Body of pancreas (tissue), 4 donors: ENCODE data around the gene ADAMTS15. TPM values are rescaled to one million over a fixed set of nuclear protein-coding genes. Genes with fewer than 3 reads are reported as not detected.

Experiments
- ATAC-seq: fragments of 150-250 bp; one replicate; pipeline ENCODE4 v1.9.1; 2016
- DNase-seq, 4 donors: peaks; one replicate each; pipeline ENCODE4 v3.0.0-alpha.2; 2019
- H3K27ac ChIP-seq, 4 donors: fragments of 200-600 bp; sonication (generic); 1 replicate in 3 of 4; 2 replicates in 1 of 4; pipeline versions ENCODE4 v1.5.1 to v1.6.1; 2016 to 2019; ENCODE audit warnings: mild to moderate bottlenecking in 1 of 4, mixed read lengths in 1 of 4, moderate library complexity in 1 of 4
- H3K27me3 ChIP-seq, 2 donors: fragments of 200-600 bp; sonication (generic); one replicate each; pipeline ENCODE4 v1.6.0; 2016; ENCODE audit warnings: mild to moderate bottlenecking in 1 of 2
- H3K36me3 ChIP-seq, 2 donors: fragments of 200-600 bp; sonication (generic); replicated peaks in 1 of 2; 2 replicates each; pipeline ENCODE4 v1.5.1; 2016; ENCODE audit warnings: low read depth in 2 of 2; ENCODE audit not compliant: insufficient read depth in 1 of 2
- H3K4me1 ChIP-seq: fragments of 200-600 bp; sonication (generic); one replicate; pipeline ENCODE4 v1.6.0; 2016
- H3K4me3 ChIP-seq, 2 donors: fragments of 200-600 bp; sonication (generic); 1 replicate in 1 of 2; 2 replicates in 1 of 2; pipeline ENCODE4 v1.5.1; 2016 to 2019
- H3K9me3 ChIP-seq, 3 donors: fragments of 200-600 bp; sonication (generic); 1 replicate in 2 of 3; 2 replicates in 1 of 3; pipeline ENCODE4 v1.5.1; 2016
- POLR2A ChIP-seq, 3 donors: fragments of 450-650 bp; IDR thresholded peaks; one replicate each; pipeline ENCODE4 v1.6.1; 2016; ENCODE audit warnings: antibody characterized with exemption in 3 of 3, mild to moderate bottlenecking in 2 of 3
- WGBS, 2 donors: methylation state at CpG; one replicate each; pipeline ENCODE4 v1.1.5; 2017; 5-methylcytosine and 5-hydroxymethylcytosine counted together
- intact Hi-C: fragments of 100-400 bp; cut with DNase I; formaldehyde crosslinking; loops from one replicate; pipeline ENCODE4 v1.15.1; 2023
- total RNA-seq, 2 donors: library from RNA; depleted of rRNA; stranded (reverse); fragments of >200 nt; gene quantifications; one replicate each; pipeline ENCODE4 v1.1.0, GENCODE V29; 2016
- TF ChIP-seq, protein P1 (sequence below), 7 experiments: fragments of 450-650 bp in 4 of 7; fragments of 200-600 bp in 3 of 7; sonication (generic) in 3 of 7; IDR thresholded peaks; one replicate each; pipeline ENCODE4 v1.5.1; 2016 to 2019; ENCODE audit warnings: antibody characterized with exemption in 7 of 7

ADAMTS15 gene
- total RNA-seq, 2 donors from 2014 or later, result 0.52 to 5.3 TPM

GRCh38 chr11:130427581-130428315 lies 20.7 kb upstream of the ADAMTS15 start:
- Histone ChIP-seq H3K27me3 (peaks cover 0 to 19% of the 10 kb centered on the region in 2 donors), H3K4me1 (peaks cover 19% of the 10 kb centered on the region), H3K9me3 (no peaks in the 10 kb centered on the region), H3K4me3 (no peak overlapping the region), H3K27ac (no peak overlapping the region), H3K36me3 (no peaks in the 10 kb centered on the region)
- peak; percentile 7 for ATAC-seq
- WGBS, 2 donors, result 1 to 2% methylated on average over 9 to 84 of the region's 84 CpGs
- TF ChIP-seq, protein P1, sequence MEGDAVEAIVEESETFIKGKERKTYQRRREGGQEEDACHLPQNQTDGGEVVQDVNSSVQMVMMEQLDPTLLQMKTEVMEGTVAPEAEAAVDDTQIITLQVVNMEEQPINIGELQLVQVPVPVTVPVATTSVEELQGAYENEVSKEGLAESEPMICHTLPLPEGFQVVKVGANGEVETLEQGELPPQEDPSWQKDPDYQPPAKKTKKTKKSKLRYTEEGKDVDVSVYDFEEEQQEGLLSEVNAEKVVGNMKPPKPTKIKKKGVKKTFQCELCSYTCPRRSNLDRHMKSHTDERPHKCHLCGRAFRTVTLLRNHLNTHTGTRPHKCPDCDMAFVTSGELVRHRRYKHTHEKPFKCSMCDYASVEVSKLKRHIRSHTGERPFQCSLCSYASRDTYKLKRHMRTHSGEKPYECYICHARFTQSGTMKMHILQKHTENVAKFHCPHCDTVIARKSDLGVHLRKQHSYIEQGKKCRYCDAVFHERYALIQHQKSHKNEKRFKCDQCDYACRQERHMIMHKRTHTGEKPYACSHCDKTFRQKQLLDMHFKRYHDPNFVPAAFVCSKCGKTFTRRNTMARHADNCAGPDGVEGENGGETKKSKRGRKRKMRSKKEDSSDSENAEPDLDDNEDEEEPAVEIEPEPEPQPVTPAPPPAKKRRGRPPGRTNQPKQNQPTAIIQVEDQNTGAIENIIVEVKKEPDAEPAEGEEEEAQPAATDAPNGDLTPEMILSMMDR (IDR thresholded peaks at IDR 0.05), result no peak
- no peak for TF ChIP-seq POLR2A (IDR thresholded peaks at IDR 0.05)
- peak in 1 of 4 donors; percentile 17 for DNase-seq
- intact Hi-C loops, result loop anchor here (5.0 kb wide), 1 partner anchor 435 kb away; no protein-coding TSS in a partner anchor

- peak; percentile 14 for ATAC-seq
- H3K36me3 ChIP-seq, result no peaks in the 10 kb centered on the region
- H3K27ac ChIP-seq, result no peak within 1 kb of the TSS
- no peak for TF ChIP-seq POLR2A (IDR thresholded peaks at IDR 0.05)
- TF ChIP-seq, protein P1 (IDR thresholded peaks at IDR 0.05), result no peak
- DNase-seq, result no peak
- peaks cover 0 to 19% of the 10 kb centered on the region in 2 donors for H3K27me3 ChIP-seq
- no peaks in the 10 kb centered on the region for H3K9me3 ChIP-seq
- WGBS, 2 donors, result 2 to 3% methylated on average over 38 to 54 of the region's 64 CpGs
- H3K4me3 ChIP-seq, result no peak within 1 kb of the TSS
- H3K4me1 ChIP-seq, result peaks cover 19% of the 10 kb centered on the region
- intact Hi-C loops, result loop anchor here (5.0 kb wide), 1 partner anchor 434 kb away; no protein-coding TSS in a partner anchor
These were observed 19.9 kb upstream of the ADAMTS15 start, which contains the start of gene ADAMTS8 for GRCh38 chr11:130428316-130429119. ADAMTS8 (minus strand) TSS chr11:130428609; CDS start chr11:130428286, 323 bp downstream.

- no peak overlapping the region for H3K4me3 ChIP-seq
- no peaks in the 10 kb centered on the region for H3K9me3 ChIP-seq
- H3K27me3 ChIP-seq, result peaks cover 0 to 19% of the 10 kb centered on the region in 2 donors
- ATAC-seq, result no peak
- H3K27ac ChIP-seq, result no peak overlapping the region
- peaks cover 19% of the 10 kb centered on the region for H3K4me1 ChIP-seq
- no peak for DNase-seq
- TF ChIP-seq, protein P1 (IDR thresholded peaks at IDR 0.05), result no peak
- no peak for TF ChIP-seq POLR2A (IDR thresholded peaks at IDR 0.05)
- no peaks in the 10 kb centered on the region for H3K36me3 ChIP-seq
- intact Hi-C loops, result loop anchor here (5.0 kb wide), 1 partner anchor 433 kb away; no protein-coding TSS in a partner anchor
- 53 to 69% methylated on average over 2 of the region's 2 CpGs for WGBS, 2 donors
These were observed 19.2 kb upstream of the ADAMTS15 start for GRCh38 chr11:130429120-130429681.

- H3K4me1 ChIP-seq, result peaks cover 20% of the 10 kb centered on the region
- no peak overlapping the region for H3K4me3 ChIP-seq
- 32 to 61% methylated on average over 3 of the region's 3 CpGs for WGBS, 2 donors
- H3K36me3 ChIP-seq, result no peaks in the 10 kb centered on the region
- TF ChIP-seq, protein P1 (IDR thresholded peaks at IDR 0.05), result no peak
- no peak for TF ChIP-seq POLR2A (IDR thresholded peaks at IDR 0.05)
- DNase-seq, result no peak
- intact Hi-C loops, result loop anchor here (5.0 kb wide), 1 partner anchor 432 kb away; no protein-coding TSS in a partner anchor
- H3K27me3 ChIP-seq, result peaks cover 0 to 19% of the 10 kb centered on the region in 2 donors
- no peak for ATAC-seq
- no peak overlapping the region for H3K27ac ChIP-seq
- H3K9me3 ChIP-seq, result no peaks in the 10 kb centered on the region
These were observed 18.5 kb upstream of the ADAMTS15 start for GRCh38 chr11:130429983-130430382.
